HepG2 (cell line): ENCODE measurements around the gene NDE1. TPM values are rescaled to one million over a fixed set of nuclear protein-coding genes. Genes with fewer than 3 reads are reported as not detected.

ENCODE experiments used
- ATAC-seq: fragments of 200-7000 bp; cut with Tn5 transposase; 3 replicates; pipeline ENCODE4 v1.9.1; 2020; ENCODE audit warnings: mild to moderate bottlenecking, moderate library complexity
- BruUV-seq: library from RNA; stranded (reverse); fragments of 400-500 nt; replicated peaks from 2 replicates; lab custom pipeline; 2021; lab: Mats Ljungman, UMichigan
- CTCF ChIA-PET: fragments of 300-600 bp; formaldehyde crosslinking; extraction: SDS; loops from one replicate; lab custom pipeline; 2021; ENCODE audit warnings: low total read pairs, inconsistent platforms, low intra/inter-chr PET ratio; lab: Yijun Ruan, JAX
- POLR2A ChIA-PET: fragments of 350-600 bp; sonication (Branson Sonifier 250); formaldehyde crosslinking; loops from one replicate; lab custom pipeline; 2020; ENCODE audit warnings: antibody characterized with exemption, inconsistent platforms; lab: Yijun Ruan, JAX
- DNase-seq: peaks from one replicate; pipeline ENCODE4 v3.0.0-alpha.2; 2015; ENCODE audit warnings: low spot score
- FAIRE-seq: peaks from 3 replicates; lab custom pipeline; 2011; peaks lifted over from hg19 to GRCh38; lab: Jason Lieb, UNC
- H2AFZ ChIP-seq: one replicate; pipeline ENCODE4 v1.6.1; 2011; ENCODE audit warnings: low read length, inconsistent platforms
- H3K27ac ChIP-seq: fragments of 300-600 bp; 3 replicates; pipeline ENCODE4 v1.8.0; 2011; ENCODE audit warnings: mixed run types, mild to moderate bottlenecking, mixed read lengths, low read length, inconsistent platforms; ENCODE audit not compliant: insufficient read depth; ENCODE audit errors: extremely low read length
- H3K27me3 ChIP-seq, 2 experiments: fragments of 200-600 bp in 1 of 2; 2 replicates in 1 of 2; 3 replicates in 1 of 2; pipeline versions ENCODE4 v1.6.0 to v1.8.0; 2011; ENCODE audit warnings: low read length in 2 of 2, mild to moderate bottlenecking in 2 of 2, moderate library complexity in 2 of 2, inconsistent platforms in 1 of 2; ENCODE audit not compliant: insufficient read depth in 2 of 2, control insufficient read depth in 1 of 2
- H3K36me3 ChIP-seq, 2 experiments: fragments of 200-600 bp in 1 of 2; replicated peaks in 1 of 2; 2 replicates in 1 of 2; 3 replicates in 1 of 2; pipeline versions ENCODE4 v1.5.1 to v1.8.0; 2011; ENCODE audit warnings: low read length in 2 of 2, inconsistent platforms in 1 of 2; ENCODE audit not compliant: insufficient read depth in 2 of 2, control insufficient read depth in 1 of 2
- H3K4me1 ChIP-seq: 2 replicates; pipeline ENCODE4 v1.5.1; 2012; ENCODE audit warnings: low read length, inconsistent platforms; ENCODE audit not compliant: insufficient read depth
- H3K4me2 ChIP-seq: 2 replicates; pipeline ENCODE4 v1.6.0; 2011; ENCODE audit warnings: low read depth, low read length, inconsistent platforms
- H3K4me3 ChIP-seq, 3 experiments: fragments of 200-600 bp in 1 of 3; sonication (generic), shearing (Covaris generic) in 1 of 3; replicated peaks in 1 of 3; 2 replicates each; pipeline ENCODE4 v1.5.1; 2011 to 2016; ENCODE audit warnings: low read length in 3 of 3, inconsistent platforms in 2 of 3, low read depth in 2 of 3, mild to moderate bottlenecking in 2 of 3, control low read depth in 1 of 3, mixed read lengths in 1 of 3; ENCODE audit not compliant: insufficient read depth in 1 of 3
- H3K79me2 ChIP-seq: one replicate; pipeline ENCODE4 v1.6.1; 2011; ENCODE audit warnings: low read length, inconsistent platforms; ENCODE audit not compliant: insufficient read depth
- H3K9ac ChIP-seq: 2 replicates; pipeline ENCODE4 v1.6.0; 2011; ENCODE audit warnings: mild to moderate bottlenecking, low read depth, low read length, inconsistent platforms; ENCODE audit not compliant: insufficient read depth
- H3K9me3 ChIP-seq: 2 replicates; pipeline ENCODE4 v1.5.1; 2012; ENCODE audit warnings: mild to moderate bottlenecking, low read length
- H4K20me1 ChIP-seq: 2 replicates; pipeline ENCODE4 v1.6.0; 2011; ENCODE audit warnings: inconsistent platforms, mild to moderate bottlenecking, low read length, moderate library complexity; ENCODE audit not compliant: insufficient read depth
- CSRNP2 ChIP-seq: sonication (generic); formaldehyde crosslinking; conservative IDR thresholded peaks from 2 replicates; pipeline ENCODE4 v1.8.0; 2022; ENCODE audit warnings: low read depth, missing genetic modification reagents
- EZH2 ChIP-seq: conservative IDR thresholded peaks from 2 replicates; pipeline ENCODE4 v1.6.1; 2012; ENCODE audit warnings: mild to moderate bottlenecking, low read depth, low read length, moderate library complexity
- HDAC6 ChIP-seq: fragments of 200-600 bp; sonication (generic); IDR thresholded peaks from 2 replicates; pipeline ENCODE4 v1.7.0; 2017; ENCODE audit warnings: mild to moderate bottlenecking, antibody characterized with exemption, low read length, low read depth
- POLR2AphosphoS2 ChIP-seq: IDR thresholded peaks from 2 replicates; pipeline ENCODE4 v1.6.1; 2011; ENCODE audit warnings: low read depth, low read length, improper control_type of control experiment
- POLR2AphosphoS5 ChIP-seq: IDR thresholded peaks from 2 replicates; pipeline ENCODE4 v1.6.1; 2012; ENCODE audit warnings: low read depth, low read length
- SMARCE1 ChIP-seq: fragments of 450-650 bp; IDR thresholded peaks from 2 replicates; pipeline ENCODE4 v1.6.1; 2017; ENCODE audit warnings: borderline replicate concordance
- SP2 ChIP-seq: sonication (generic); formaldehyde crosslinking; IDR thresholded peaks from 2 replicates; pipeline ENCODE4 v1.5.1; 2020; ENCODE audit warnings: mild to moderate bottlenecking, missing genetic modification reagents
- THRA ChIP-seq: sonication (generic); formaldehyde crosslinking; IDR thresholded peaks from 2 replicates; pipeline ENCODE4 v1.4.0; 2020; ENCODE audit warnings: missing genetic modification reagents, borderline replicate concordance
- U2AF1 ChIP-seq: fragments of 200-400 bp; formaldehyde crosslinking; optimal IDR thresholded peaks from 2 replicates; pipeline ENCODE3; 2017; ENCODE audit warnings: mild to moderate bottlenecking, low read depth, low read length
- ZNF143 ChIP-seq: sonication (generic); formaldehyde crosslinking; IDR thresholded peaks from 2 replicates; pipeline ENCODE4 v1.4.0; 2020; ENCODE audit warnings: missing genetic modification reagents
- ZNF263 ChIP-seq: sonication (generic); formaldehyde crosslinking; IDR thresholded peaks from 2 replicates; pipeline ENCODE4 v1.4.0; 2020; ENCODE audit warnings: missing genetic modification reagents
- ZNF775 ChIP-seq: sonication (generic); formaldehyde crosslinking; IDR thresholded peaks from 2 replicates; pipeline ENCODE4 v1.4.0; 2020; ENCODE audit warnings: missing genetic modification reagents, mild to moderate bottlenecking, moderate library complexity, borderline replicate concordance
- WGBS: methylation state at CpG from one replicate; pipeline ENCODE4 v1.1.6; 2017; ENCODE audit warnings: low lambda C conversion rate; 5-methylcytosine and 5-hydroxymethylcytosine counted together
- in situ Hi-C: cut with HindIII; loops from 2 replicates; pipeline ENCODE4 v1.10.0; 2017; ENCODE audit warnings: low pct_unique_long_range_greater_than_20kb; ENCODE audit not compliant: extremely low pct_ligation_motif_present
- intact Hi-C: fragments of 100-400 bp; cut with micrococcal nuclease; formaldehyde crosslinking; loops from one replicate; pipeline ENCODE4 v1.10.0; 2022; ENCODE audit not compliant: unreplicated experiment
- polyA plus RNA-seq, 8 experiments: library from polyadenylated mRNA; depleted of rRNA in 3 of 8; stranded (reverse) in 7 of 8; unstranded in 1 of 8; fragments of >200 nt; fragmentation: Illumina TruSeq in 4 of 8; extraction: Trizol in 4 of 8; gene quantifications; 2 replicates each; pipeline versions ENCODE4 v1.2.1 to v1.2.3, GENCODE V29; 2011 to 2016; ENCODE audit warnings: low read depth in 4 of 8, missing spikeins in 1 of 8, mixed read lengths in 1 of 8; ENCODE audit not compliant: insufficient read depth in 1 of 8
- total RNA-seq, 5 experiments: library from RNA; depleted of rRNA; stranded (reverse); fragments of >200 nt; fragmentation: Illumina TruSeq; extraction: Trizol; gene quantifications; 2 replicates each; pipeline ENCODE4 v1.2.3, GENCODE V29; 2016; ENCODE audit warnings: low read depth in 1 of 5
- TF ChIP-seq, protein P1 (sequence below): sonication (generic); formaldehyde crosslinking; IDR thresholded peaks from 2 replicates; pipeline ENCODE4 v1.4.0; 2020; ENCODE audit warnings: missing genetic modification reagents, borderline replicate concordance

The NDE1 gene
- total and polyA plus RNA-seq, 2 of the 13 experiments (the other 11 are each of a cell fraction or from before 2014, with no cell fraction given): 40.9 to 72.5 TPM

GRCh38 chr16:15741207-15741871 is 91.3 kb downstream of the NDE1 start:
- DNase-seq: no peak
- intact Hi-C loops: no loop called here
- no peak overlapping the region for H3K27ac ChIP-seq
- ATAC-seq: no peak
- POLR2A ChIA-PET: no interaction called here
- H3K4me2 ChIP-seq: no peak overlapping the region
- H4K20me1 ChIP-seq: no peaks in the 10 kb centered on the region
- in situ Hi-C loops: no loop called here
- no peak overlapping the region for H3K9ac ChIP-seq
- H3K27me3 ChIP-seq: peaks cover 5 to 21% of the 10 kb centered on the region in 2 experiments; a peak in 4 of 5 replicates
- no TSS peak for BruUV-seq
- H3K9me3 ChIP-seq: no peaks in the 10 kb centered on the region
- H3K4me3 ChIP-seq: no peak overlapping the region
- H3K4me1 ChIP-seq: peaks cover 16% of the 10 kb centered on the region
- H3K79me2 ChIP-seq: no peaks in the 10 kb centered on the region
- no peaks in the 10 kb centered on the region for H3K36me3 ChIP-seq
- TF ChIP-seq U2AF1: no peak
- no peak for TF ChIP-seq ZNF775
- TF ChIP-seq CSRNP2 (CRISPR knock-in tag): no peak
- TF ChIP-seq ZNF263: no peak
- TF ChIP-seq ZNF143 (CRISPR knock-in tag): no peak
- no peak for TF ChIP-seq EZH2
- no peak for TF ChIP-seq THRA (CRISPR knock-in tag)
- no peak for TF ChIP-seq SP2 (CRISPR knock-in tag)
- no peak for TF ChIP-seq POLR2AphosphoS2
- TF ChIP-seq HDAC6: no peak
- TF ChIP-seq, protein P1, sequence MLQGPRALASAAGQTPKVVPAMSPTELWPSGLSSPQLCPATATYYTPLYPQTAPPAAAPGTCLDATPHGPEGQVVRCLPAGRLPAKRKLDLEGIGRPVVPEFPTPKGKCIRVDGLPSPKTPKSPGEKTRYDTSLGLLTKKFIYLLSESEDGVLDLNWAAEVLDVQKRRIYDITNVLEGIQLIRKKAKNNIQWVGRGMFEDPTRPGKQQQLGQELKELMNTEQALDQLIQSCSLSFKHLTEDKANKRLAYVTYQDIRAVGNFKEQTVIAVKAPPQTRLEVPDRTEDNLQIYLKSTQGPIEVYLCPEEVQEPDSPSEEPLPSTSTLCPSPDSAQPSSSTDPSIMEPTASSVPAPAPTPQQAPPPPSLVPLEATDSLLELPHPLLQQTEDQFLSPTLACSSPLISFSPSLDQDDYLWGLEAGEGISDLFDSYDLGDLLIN (CRISPR knock-in tag): no peak
- TF ChIP-seq POLR2AphosphoS5: no peak
- no peak for TF ChIP-seq SMARCE1
- TF ChIP-seq, all 625 proteins: peak for 0
- H2AFZ ChIP-seq: no peak overlapping the region
- CTCF ChIA-PET: no interaction called here
- no peak for FAIRE-seq
- 71% methylated on average over 13 of the region's 13 CpGs for WGBS
